Activated CD8-positive, alpha-beta memory T cell treated with anti-CD3 and anti-CD28 coated beads, Interleukin-2, amount 10 ng/mL, durations not matched to agents 7 days and 5 days (primary cell): Measurements from ENCODE around the gene FCHO2. TPM values are rescaled to one million over a fixed set of nuclear protein-coding genes. Genes with fewer than 3 reads are reported as not detected.

Experiments used
- ATAC-seq: fragments of 150-1000 bp; cut with Tn5 transposase; one replicate; pipeline ENCODE4 v1.10.0; 2021; ENCODE audit warnings: moderate library complexity
- CTCF ChIA-PET: fragments of 350-600 bp; sonication (Branson Sonifier 250); formaldehyde crosslinking; loops from one replicate; lab custom pipeline; 2021; ENCODE audit warnings: antibody characterized with exemption; lab: Charles Lee
- DNase-seq: peaks from one replicate; pipeline ENCODE4 v3.0.0-alpha.2; 2020
- H3K27ac Mint-ChIP-seq: one replicate; pipeline ENCODE4 v1.8.0; 2021; ENCODE audit warnings: mild to moderate bottlenecking, mixed read lengths
- H3K27me3 Mint-ChIP-seq: one replicate; pipeline ENCODE4 v1.8.0; 2021; ENCODE audit warnings: mixed read lengths
- H3K36me3 Mint-ChIP-seq: one replicate; pipeline ENCODE4 v1.8.0; 2021; ENCODE audit warnings: mild to moderate bottlenecking, mixed read lengths
- H3K4me1 Mint-ChIP-seq: one replicate; pipeline ENCODE4 v1.8.0; 2021; ENCODE audit warnings: mixed read lengths
- H3K4me3 Mint-ChIP-seq: one replicate; pipeline ENCODE4 v1.8.0; 2021; ENCODE audit warnings: mild to moderate bottlenecking, moderate library complexity, mixed read lengths
- H3K9me3 Mint-ChIP-seq: one replicate; pipeline ENCODE4 v1.8.0; 2022; ENCODE audit warnings: low read depth, mixed read lengths
- total RNA-seq, 2 experiments: library from RNA; stranded (reverse); gene quantifications; one replicate each; pipeline ENCODE4 v1.2.3, GENCODE V29; 2021

The FCHO2 gene
- total RNA-seq, 2 experiments from 2014 or later = 2.1 to 2.8 TPM

DNA sequence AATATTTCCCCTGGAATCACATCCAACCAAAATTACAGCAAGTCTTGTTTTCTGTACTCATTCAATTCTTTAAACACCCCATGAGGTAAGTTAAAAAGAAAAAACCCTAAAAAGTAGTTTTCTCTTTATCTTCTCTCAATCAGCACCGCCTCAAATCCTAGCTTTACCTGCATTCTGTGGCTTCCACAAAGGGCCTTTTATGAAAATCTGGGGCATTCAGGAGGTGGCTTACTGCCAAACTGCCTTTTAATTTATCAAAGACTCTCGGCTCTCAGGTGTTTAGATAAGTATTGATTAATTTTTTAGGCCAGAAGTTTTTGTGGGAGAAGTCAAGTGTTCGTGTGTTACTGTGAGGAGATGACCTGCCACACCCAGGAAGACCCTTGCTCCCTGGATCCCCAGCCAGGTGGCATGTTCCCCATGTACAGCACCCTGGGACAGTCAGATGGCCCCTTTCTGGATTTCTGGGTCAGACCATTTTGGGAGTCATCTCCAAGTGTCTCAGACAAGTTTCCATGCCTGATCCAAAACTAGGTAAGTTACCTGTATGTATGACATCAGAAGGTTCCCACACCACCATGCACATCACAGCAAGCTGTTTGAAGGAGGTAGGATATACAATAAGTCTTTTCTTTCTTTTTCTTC lies 158.3 kb downstream of the FCHO2 start:
- Mint-ChIP-seq H3K27me3 (peaks cover 76% of the 10 kb centered on the region), H3K36me3 (no peaks in the 10 kb centered on the region), H3K4me3 (no peak overlapping the region), H3K9me3 (no peaks in the 10 kb centered on the region), H3K27ac (no peak overlapping the region), H3K4me1 (no peaks in the 10 kb centered on the region)
- DNase-seq = no peak
- CTCF ChIA-PET = no interaction called here
- no peak for ATAC-seq

DNA sequence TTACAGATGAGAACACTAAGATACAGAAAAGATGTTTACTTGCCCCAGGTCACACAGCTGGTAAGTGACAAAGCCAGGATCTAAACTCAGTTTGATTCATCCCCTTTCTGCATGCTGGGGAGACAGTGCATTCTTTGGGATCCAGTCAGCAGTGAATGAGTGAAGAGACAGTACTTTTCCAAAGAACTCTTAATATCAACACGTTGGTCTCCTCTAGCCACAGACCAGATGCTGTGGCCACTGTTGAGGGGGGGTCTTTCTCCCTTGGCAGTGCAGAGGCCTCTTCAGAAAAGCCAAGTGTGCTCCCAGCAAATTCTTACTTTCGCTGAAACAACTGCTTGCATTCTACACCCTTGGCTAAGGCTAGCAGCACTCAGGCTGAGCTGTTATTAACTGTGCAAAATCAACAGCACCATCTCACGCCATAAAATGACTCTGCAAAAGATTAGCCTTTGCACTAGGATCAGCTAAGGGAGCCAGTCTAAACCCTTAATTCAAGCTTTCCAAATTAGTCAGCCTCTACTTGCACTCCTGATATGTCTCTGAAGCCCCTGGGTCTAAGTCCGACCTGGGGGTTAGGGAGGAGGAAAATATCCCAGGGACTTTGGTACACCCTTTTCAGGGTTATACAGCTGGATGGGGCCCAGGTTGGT lies 159.7 kb downstream of the FCHO2 start:
- ATAC-seq (no peak), DNase-seq (no peak)
- no peak overlapping the region for H3K27ac Mint-ChIP-seq
- no peaks in the 10 kb centered on the region for H3K9me3 Mint-ChIP-seq
- no peaks in the 10 kb centered on the region for H3K36me3 Mint-ChIP-seq
- H3K27me3 Mint-ChIP-seq = peaks cover 74% of the 10 kb centered on the region
- H3K4me3 Mint-ChIP-seq = no peak overlapping the region
- CTCF ChIA-PET = interaction anchor here (0.5 kb wide), 1 partner anchor 235 kb away, joined by 4 read pairs; no protein-coding TSS in a partner anchor
- H3K4me1 Mint-ChIP-seq = peaks cover 4% of the 10 kb centered on the region

DNA sequence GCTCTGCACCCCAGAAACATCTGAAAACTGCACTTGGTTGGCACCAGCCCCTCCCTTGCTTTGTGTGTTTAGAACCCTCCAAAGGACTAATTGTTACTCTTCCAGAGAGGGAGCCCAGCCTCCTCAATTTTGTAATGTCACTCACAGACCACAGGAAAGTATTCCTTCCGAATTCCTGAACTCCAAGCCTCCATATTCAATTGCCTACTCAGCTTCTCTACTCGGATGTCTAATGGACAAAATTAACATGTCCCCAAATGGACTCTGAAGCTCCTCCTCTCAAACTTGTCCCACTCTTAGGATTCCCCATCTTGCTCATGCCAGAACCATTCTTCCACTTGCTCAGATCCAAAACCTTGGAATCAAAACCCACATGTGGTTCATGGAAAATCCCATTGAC lies 160.7 kb downstream of the FCHO2 start:
- Mint-ChIP-seq H3K4me3 (no peak overlapping the region), H3K4me1 (peaks cover 7% of the 10 kb centered on the region), H3K9me3 (no peaks in the 10 kb centered on the region), H3K27ac (no peak overlapping the region), H3K36me3 (no peaks in the 10 kb centered on the region), H3K27me3 (peaks cover 82% of the 10 kb centered on the region)
- CTCF ChIA-PET = no interaction called here
- DNase-seq (no peak), ATAC-seq (no peak)

DNA sequence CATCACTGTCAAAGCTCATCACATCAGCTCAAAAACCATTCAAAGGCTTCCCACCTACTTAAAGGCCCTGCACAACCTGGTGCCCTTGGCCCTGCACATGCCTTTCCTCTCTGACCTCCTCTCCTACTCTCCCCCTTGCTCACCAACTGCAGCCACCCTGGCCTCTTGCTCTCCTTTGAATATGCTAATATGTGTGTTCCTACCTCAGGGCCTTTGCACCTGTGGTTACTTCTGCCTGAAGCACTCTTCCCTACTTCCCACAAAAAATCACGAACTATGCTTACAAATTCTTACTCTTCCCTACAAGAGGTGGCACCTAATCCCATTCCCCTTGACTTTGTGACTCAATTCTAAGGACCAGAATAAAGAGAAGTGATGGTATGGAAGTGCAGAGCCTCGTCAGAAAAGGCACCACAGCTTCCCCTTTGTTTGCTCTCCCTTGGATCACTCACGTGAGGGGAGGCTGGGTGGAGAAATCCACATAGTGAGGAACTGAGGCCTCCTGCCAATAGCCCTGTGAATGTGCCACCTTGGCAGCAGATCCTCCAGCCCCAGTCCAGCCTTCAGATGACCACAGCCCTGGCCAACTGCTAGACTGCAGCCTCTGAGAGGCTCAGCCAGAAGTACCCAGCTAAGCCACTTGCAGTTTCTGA lies 161.4 kb downstream of the FCHO2 start:
- DNase-seq = no peak
- no peaks in the 10 kb centered on the region for H3K36me3 Mint-ChIP-seq
- no peaks in the 10 kb centered on the region for H3K9me3 Mint-ChIP-seq
- no peak for ATAC-seq
- peaks cover 85% of the 10 kb centered on the region for H3K27me3 Mint-ChIP-seq
- CTCF ChIA-PET = no interaction called here
- peaks cover 7% of the 10 kb centered on the region for H3K4me1 Mint-ChIP-seq
- H3K4me3 Mint-ChIP-seq = no peak overlapping the region
- H3K27ac Mint-ChIP-seq = no peak overlapping the region

DNA sequence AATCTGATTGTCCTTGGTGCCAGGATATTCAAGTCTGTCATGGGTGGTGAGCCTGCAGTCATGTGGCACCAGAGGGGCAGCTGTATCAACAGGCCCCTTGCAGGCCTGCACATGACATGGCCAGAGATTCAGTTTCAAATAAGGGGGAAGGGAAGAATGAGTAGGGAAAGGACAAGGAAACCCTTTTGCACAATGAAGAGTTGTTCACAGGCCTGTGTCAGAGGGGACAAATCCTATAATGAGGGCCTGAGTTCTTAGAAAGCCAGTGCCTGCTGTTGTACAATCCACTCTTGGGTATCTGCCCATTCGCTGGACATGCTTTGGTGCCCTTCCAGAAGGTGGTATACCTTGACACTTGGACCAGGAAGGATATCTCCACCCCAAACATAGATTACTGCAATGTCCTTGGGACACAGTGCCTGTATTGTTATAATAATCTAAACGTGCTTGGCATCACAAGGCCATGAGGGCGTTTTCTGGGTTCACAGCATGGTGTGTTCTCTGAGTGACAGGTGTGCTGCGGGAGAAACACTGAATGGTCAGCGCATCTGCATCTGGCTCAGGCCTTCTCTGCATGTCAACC lies 162.6 kb downstream of the FCHO2 start:
- Mint-ChIP-seq H3K27ac (no peak overlapping the region), H3K27me3 (peaks cover 84% of the 10 kb centered on the region), H3K4me3 (no peak overlapping the region), H3K36me3 (no peaks in the 10 kb centered on the region), H3K9me3 (no peaks in the 10 kb centered on the region), H3K4me1 (peaks cover 10% of the 10 kb centered on the region)
- no peak for ATAC-seq
- DNase-seq = no peak
- CTCF ChIA-PET = no interaction called here

DNA sequence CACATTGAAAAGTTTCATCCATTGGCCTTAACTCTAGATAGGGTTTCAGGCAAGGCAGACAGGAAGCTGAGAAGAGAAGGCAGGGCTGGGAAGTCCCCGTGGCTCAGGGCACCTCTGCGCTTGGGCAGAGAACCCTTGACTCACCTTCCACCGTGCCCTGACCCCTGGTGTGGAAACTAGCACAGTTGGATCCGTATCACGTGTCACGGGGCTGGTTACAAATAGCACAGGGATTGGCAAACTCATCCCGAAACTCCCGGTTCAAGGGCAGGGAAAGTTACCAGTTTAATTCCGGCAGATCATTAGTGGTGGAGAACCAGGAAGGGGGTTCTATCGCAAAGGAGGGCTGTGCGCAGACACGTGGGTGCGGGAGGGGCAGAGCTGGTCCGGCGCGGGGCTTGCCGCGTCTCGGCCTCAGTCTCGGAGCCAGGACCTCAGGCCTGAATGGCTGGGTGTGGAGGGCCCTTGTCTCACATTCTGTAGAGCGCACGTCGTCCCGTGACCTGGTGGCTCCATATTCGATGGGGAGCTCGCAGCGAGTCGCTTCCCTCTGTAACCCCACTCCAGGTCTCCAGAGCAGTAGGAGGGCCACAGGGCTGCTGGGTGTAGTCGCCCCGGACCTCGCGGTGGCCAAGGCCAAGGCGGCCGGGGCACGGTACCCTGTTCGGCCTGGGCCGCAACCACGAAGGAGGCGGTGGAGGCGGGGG lies 163.8 kb downstream of the FCHO2 start:
- Mint-ChIP-seq H3K4me1 (peaks cover 10% of the 10 kb centered on the region), H3K4me3 (no peak overlapping the region), H3K36me3 (no peaks in the 10 kb centered on the region), H3K27me3 (peaks cover 87% of the 10 kb centered on the region), H3K9me3 (no peaks in the 10 kb centered on the region), H3K27ac (no peak overlapping the region)
- CTCF ChIA-PET = interaction anchor here (1.3 kb wide), 1 partner anchor 163 kb away, joined by 3 read pairs; no protein-coding TSS in a partner anchor
- no peak for ATAC-seq
- DNase-seq = no peak

DNA sequence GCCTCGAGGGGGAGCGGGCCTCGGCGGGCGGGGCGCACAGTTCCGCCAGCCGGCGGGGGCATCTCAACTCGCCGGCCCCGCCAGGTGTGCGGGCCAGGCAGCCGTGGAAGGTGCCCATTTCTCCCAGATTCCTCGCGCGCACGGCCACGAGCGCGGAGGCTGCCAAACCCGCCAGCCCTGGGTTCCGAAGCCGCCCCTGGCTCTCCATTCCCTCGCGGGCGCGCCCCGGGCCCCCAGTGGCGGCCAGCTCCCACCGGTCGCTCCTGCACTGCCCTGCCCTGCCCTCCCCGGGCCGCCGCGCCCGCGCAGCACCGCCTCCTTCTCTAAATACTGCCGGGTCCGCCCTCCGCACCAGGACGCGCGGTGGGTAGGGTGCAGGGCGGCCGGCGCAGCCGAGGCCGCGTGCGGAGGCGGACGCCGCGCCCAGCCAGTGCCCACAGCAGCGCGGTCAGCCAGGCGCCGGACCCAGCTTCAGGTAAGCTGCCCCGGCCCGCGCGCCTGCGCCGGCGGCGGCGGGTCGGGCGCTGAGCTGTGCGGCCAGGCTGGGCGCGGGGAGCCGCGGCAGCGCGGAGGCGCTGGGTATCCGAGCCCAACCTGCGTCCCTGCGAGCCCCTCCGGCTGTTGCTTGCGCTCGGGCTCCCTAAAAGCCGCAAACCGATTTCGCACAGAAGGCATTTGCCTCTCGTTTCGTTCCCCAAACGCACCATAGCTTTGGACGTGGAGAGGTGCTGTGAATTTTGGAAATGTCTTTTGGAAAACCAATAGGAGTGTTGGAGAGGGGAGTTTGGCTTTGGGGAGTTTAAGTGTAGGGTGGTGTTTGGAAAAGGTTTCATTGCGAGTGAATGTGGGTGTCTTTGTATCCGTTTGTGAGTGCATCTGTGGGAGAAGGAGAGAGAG lies 164.6 kb downstream of the FCHO2 start, which contains the start of gene TMEM171:
Gene TMEM171 (plus strand): TSS at position 354 of the 897 bp plus-strand sequence. CDS start 2,799 bp downstream, outside the sequence.
- ATAC-seq (no peak), DNase-seq (no peak)
- Mint-ChIP-seq H3K9me3 (no peaks in the 10 kb centered on the region), H3K27ac (no peak within 1 kb of the TSS), H3K4me1 (peaks cover 10% of the 10 kb centered on the region), H3K36me3 (no peaks in the 10 kb centered on the region), H3K4me3 (no peak within 1 kb of the TSS), H3K27me3 (peaks cover 86% of the 10 kb centered on the region)
- CTCF ChIA-PET = interaction anchor here (1.3 kb wide), 1 partner anchor 164 kb away, joined by 3 read pairs; no protein-coding TSS in a partner anchor

DNA sequence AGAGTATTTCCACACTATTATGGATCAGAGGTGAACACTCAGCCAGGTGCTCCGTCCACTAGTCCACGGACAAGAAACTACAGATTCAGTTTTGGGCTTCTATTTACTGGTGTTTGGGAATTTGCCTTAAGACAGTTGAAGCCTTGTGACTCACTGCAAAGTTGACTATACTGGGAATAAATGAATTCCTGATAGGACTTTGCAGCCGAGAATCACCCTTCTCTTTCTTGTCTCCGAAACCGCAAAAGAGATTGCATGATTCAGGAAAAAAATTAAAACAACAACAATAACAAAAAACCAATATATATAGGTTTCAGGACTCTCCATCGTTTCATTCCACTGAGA lies 165.2 kb downstream of the FCHO2 start:
- Mint-ChIP-seq H3K4me1 (peaks cover 10% of the 10 kb centered on the region), H3K36me3 (no peaks in the 10 kb centered on the region), H3K27ac (no peak overlapping the region), H3K27me3 (peaks cover 87% of the 10 kb centered on the region), H3K9me3 (no peaks in the 10 kb centered on the region), H3K4me3 (no peak overlapping the region)
- CTCF ChIA-PET = no interaction called here
- no peak for DNase-seq
- no peak for ATAC-seq

DNA sequence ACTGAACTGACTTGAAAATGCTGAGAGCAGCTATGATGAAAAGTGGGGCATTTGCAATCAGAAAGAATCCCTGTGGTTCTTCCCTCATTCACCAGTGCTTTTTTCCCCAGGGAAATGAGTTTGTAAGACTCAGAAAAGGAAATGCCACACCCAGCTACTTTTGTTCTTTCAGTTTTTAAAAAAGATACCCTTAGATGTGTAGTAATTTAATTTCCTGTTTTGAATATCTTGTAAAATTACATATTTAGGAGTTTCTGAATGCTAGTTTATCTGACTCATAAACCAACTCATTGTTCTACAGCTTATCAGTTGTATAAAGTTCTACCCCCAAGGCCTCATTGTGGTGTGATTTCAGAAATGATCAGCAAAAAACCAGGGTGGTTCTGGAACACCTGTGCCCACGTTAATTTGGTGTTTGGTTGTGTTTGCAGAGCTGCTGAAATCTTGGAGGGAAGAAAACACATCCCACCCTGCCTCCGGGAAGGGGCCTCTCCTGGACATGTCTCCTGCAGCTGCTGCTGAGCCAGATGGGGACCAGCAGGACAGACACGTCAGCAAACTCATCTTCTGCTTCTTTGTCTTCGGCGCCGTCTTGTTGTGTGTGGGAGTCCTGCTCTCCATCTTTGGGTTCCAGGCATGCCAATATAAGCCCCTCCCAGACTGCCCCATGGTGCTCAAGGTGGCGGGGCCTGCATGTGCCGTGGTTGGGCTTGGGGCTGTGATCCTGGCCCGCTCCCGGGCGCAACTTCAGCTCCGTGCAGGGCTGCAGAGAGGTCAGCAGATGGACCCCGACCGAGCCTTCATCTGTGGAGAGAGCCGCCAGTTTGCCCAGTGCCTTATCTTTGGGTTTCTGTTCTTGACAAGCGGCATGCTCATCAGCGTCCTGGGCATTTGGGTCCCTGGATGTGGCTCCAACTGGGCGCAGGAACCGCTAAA lies 167.3 kb downstream of the FCHO2 start:
- ATAC-seq (no peak), DNase-seq (peak; percentile 23)
- Mint-ChIP-seq H3K36me3 (no peaks in the 10 kb centered on the region), H3K27ac (no peak overlapping the region), H3K9me3 (no peaks in the 10 kb centered on the region), H3K27me3 (peaks cover 77% of the 10 kb centered on the region), H3K4me3 (no peak overlapping the region), H3K4me1 (peaks cover 10% of the 10 kb centered on the region)
- CTCF ChIA-PET = no interaction called here

DNA sequence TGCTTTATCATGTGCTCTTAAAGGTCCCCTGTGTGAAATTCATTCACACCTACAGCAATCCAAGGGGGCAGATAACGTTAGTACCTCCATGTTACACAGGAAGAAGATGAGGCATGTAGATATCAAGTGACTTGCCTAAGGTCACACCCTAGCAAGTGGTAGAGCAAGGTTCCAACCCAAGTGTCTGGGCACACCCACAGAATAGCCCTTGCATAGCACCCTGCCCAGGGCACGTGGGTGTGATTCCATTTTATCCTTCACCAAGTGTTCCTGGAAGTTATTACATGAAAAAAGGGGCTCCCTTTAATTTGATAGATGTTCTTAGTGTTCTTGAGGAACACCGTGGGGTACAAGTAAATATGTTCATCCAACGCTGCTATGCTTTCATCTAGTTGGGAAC lies 169.4 kb downstream of the FCHO2 start:
- Mint-ChIP-seq H3K36me3 (no peaks in the 10 kb centered on the region), H3K27me3 (peaks cover 74% of the 10 kb centered on the region), H3K4me3 (no peak overlapping the region), H3K4me1 (peaks cover 7% of the 10 kb centered on the region), H3K9me3 (no peaks in the 10 kb centered on the region), H3K27ac (no peak overlapping the region)
- ATAC-seq = no peak
- DNase-seq = no peak
- CTCF ChIA-PET = no interaction called here

DNA sequence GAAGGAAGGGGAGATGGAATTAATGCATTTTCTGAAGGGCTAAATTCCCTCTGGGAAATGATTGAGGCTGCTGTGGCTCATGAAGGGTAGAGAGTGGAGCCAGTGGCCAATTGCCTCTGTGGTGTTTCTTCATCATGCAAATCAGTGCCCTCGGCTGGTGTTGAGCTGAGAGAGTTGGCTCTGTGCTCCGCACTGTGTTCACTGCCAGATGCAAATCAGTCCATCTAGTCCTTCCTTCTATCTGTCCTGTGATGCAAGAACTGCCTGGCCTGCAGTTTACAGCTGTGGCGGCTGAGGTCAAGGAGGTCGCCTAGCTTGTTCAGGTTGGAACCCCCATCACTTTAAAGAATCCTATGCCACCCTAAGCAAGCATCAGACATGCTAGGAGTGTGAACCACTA lies 170.5 kb downstream of the FCHO2 start:
- Mint-ChIP-seq H3K4me3 (no peak overlapping the region), H3K9me3 (no peaks in the 10 kb centered on the region), H3K27me3 (peaks cover 75% of the 10 kb centered on the region), H3K27ac (no peak overlapping the region), H3K4me1 (peaks cover 3% of the 10 kb centered on the region), H3K36me3 (no peaks in the 10 kb centered on the region)
- ATAC-seq (no peak), DNase-seq (peak; percentile 16)
- CTCF ChIA-PET = no interaction called here

DNA sequence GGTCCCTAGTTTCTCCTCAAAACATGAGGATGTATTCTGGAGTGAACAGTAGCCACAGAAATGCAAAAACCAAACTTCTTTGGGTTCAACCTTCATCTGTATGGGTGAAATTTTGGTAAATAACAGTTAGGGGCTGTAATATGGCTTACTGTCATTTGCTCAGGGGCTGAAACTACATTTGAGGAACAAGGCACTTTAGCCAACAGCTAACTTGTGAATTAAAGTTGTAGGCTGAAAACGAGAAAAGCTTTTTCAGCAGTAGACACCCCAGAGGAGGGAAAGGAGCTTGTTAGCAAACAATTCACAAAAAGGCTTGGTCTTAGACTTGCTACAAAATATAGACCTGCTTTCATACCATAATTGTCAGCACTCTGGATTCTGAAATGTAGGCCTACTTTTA lies 171.1 kb downstream of the FCHO2 start:
- Mint-ChIP-seq H3K27ac (no peak overlapping the region), H3K27me3 (peaks cover 72% of the 10 kb centered on the region), H3K4me3 (no peak overlapping the region), H3K36me3 (no peaks in the 10 kb centered on the region), H3K9me3 (no peaks in the 10 kb centered on the region), H3K4me1 (peaks cover 3% of the 10 kb centered on the region)
- DNase-seq = no peak
- ATAC-seq = no peak
- CTCF ChIA-PET = no interaction called here
